GM21381 (cell line): ENCODE data around the gene OSBPL7.

Source experiments
- ATAC-seq: cut with Tn5 transposase; IDR thresholded peaks from one replicate; pipeline ENCODE4 v1.9.1; 2021; ENCODE audit warnings: mild to moderate bottlenecking, moderate library complexity; ENCODE audit not compliant: unreplicated experiment

The OSBPL7 gene

GRCh38 chr17:47821424-47822391 is at the start of gene OSBPL7:
TSS of gene OSBPL7 (minus strand) at chr17:47821794. CDS start at chr17:47820278, 1,516 bp downstream.
- peak; percentile 78 for ATAC-seq

GRCh38 chr17:47871048-47871447 is 49.5 kb upstream of the OSBPL7 start:
- no peak for ATAC-seq

- ATAC-seq = no peak
Measured at GRCh38 chr17:47870056-47870455, 48.5 kb upstream of the OSBPL7 start.

GRCh38 chr17:47869114-47869513 is 47.5 kb upstream of the OSBPL7 start:
- no peak for ATAC-seq

- ATAC-seq = no peak
Measured at GRCh38 chr17:47867813-47868533, 46.4 kb upstream of the OSBPL7 start.

- ATAC-seq = no peak
Measured at GRCh38 chr17:47866941-47867340, 45.3 kb upstream of the OSBPL7 start.

GRCh38 chr17:47864791-47865216 is 43.2 kb upstream of the OSBPL7 start:
- ATAC-seq = no peak

GRCh38 chr17:47862621-47863440 is 41.2 kb upstream of the OSBPL7 start:
- no peak for ATAC-seq

GRCh38 chr17:47860386-47860785 is 38.8 kb upstream of the OSBPL7 start:
- ATAC-seq = no peak

GRCh38 chr17:47857551-47858455 is 36.2 kb upstream of the OSBPL7 start:
- no peak for ATAC-seq

GRCh38 chr17:47856830-47857229 is 35.2 kb upstream of the OSBPL7 start:
- no peak for ATAC-seq

- ATAC-seq = no peak
Measured at GRCh38 chr17:47855737-47856136, 34.1 kb upstream of the OSBPL7 start.

GRCh38 chr17:47853616-47854015 is 32.0 kb upstream of the OSBPL7 start:
- no peak for ATAC-seq

GRCh38 chr17:47852113-47852949 is 30.7 kb upstream of the OSBPL7 start:
- no peak for ATAC-seq

GRCh38 chr17:47851764-47852112 is 30.1 kb upstream of the OSBPL7 start:
- no peak for ATAC-seq

GRCh38 chr17:47850692-47851573 is 29.3 kb upstream of the OSBPL7 start, which contains the start of gene SP6:
TSS of gene SP6 (minus strand) at chr17:47851163. CDS start at chr17:47848429, 2,734 bp downstream.
- no peak for ATAC-seq

GRCh38 chr17:47850373-47850691 is 28.7 kb upstream of the OSBPL7 start:
- no peak for ATAC-seq

- no peak for ATAC-seq
Measured at GRCh38 chr17:47848198-47848513, 26.6 kb upstream of the OSBPL7 start.
